ENCODE measurements around the gene PHACTR3.

Gene PHACTR3

DNA sequence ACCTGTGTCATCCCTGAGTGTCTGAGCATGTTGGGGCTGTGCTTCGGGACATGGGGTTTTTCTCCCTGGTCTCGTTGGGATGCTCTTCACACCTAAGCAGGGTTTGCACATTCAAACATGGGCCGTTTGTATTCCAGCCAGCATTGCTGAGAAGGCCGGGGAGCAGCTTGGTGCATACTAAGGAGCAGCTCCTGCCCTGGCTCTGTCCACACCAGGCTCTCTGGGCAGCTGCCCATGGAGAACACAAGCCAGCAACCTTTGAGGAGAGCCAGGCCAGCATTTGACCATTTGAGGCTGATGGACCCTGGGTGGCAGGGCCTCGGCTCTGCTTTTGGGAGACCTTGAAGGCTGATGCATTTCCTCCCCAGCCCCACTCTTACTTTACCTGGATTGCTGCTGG lies 92.1 kb downstream of the PHACTR3 start:
- DNase-seq (ENCODE audit: low spot score) = peak; percentile 67

DNA sequence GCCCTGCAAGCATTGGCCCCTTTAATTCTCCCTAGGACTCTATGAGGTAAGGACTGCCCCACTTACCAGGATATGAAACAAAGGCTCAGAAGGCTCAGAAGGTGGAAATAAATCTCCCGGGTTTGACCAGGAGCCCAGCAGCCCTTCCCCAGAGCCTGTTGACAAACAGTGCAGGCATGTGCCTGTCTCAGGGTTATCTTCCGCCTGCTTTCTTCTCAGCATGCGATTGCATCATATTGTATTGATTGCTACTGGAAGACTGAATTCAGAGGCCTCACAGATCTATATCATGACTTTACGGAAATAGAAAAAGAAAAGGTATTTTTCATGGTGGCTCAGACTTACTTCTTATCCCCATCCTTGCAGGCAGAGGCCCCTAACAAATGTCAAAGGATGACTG lies 92.7 kb downstream of the PHACTR3 start:
- no peak for DNase-seq (ENCODE audit: low spot score)

DNA sequence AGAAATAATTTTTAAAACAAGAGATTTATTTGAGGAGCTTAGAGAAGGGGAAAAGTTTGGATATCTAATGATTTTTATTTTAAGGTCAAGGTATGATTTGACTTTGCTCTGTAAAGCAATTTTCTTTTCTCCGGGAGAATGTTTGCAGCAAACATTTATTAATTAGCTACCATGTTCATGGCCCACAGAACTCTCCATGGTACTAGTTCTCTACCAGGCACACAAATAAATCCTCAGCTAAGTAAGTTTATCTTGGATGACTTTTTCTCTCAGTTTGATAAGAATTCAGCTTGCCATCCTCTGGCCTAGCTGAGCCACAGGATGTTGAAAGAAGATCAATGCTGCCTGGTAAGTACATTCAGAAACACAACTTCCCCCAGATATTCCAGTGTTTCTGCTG lies 94.3 kb downstream of the PHACTR3 start:
- no peak for DNase-seq (ENCODE audit: low spot score)

DNA sequence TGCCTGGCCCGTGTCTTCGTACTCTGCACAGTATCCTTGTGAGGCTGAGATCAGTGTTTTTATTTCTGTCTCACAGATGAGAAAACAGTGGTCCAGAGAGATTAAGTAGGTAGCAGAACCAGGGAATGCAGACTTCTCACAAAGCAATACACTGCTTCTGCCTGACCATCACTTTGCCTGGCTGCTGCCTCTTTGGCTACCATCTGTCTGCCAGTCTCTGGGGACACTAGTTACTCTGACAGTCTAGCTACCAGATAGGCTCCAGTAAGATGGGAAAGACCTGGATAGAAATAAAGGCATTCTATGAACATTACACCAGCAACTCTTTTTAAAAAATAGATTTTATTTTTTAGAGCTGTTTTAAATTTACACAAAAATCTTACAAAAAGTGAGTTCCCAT lies 96.9 kb downstream of the PHACTR3 start:
- no peak for DNase-seq (ENCODE audit: low spot score)

DNA sequence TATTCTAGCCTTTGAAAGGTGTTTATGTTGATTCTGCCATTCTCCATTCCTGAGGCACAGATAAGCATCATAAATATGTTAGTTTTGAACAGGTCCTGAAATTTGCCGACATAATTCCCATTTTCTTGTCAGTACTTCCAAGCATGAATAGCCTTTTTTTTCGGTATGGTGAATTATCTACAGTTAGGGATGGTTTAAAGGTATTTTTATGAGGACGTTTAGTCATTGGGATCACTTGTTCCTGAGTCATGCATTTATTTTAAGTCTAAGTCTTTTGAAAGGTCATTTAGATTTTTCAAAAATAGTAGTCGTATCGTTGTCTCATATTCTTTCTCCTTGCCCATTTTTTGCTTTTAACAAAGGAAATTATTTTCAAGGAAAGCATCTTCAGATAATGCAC lies 98.7 kb downstream of the PHACTR3 start:
- no peak for DNase-seq (ENCODE audit: low spot score)

DNA sequence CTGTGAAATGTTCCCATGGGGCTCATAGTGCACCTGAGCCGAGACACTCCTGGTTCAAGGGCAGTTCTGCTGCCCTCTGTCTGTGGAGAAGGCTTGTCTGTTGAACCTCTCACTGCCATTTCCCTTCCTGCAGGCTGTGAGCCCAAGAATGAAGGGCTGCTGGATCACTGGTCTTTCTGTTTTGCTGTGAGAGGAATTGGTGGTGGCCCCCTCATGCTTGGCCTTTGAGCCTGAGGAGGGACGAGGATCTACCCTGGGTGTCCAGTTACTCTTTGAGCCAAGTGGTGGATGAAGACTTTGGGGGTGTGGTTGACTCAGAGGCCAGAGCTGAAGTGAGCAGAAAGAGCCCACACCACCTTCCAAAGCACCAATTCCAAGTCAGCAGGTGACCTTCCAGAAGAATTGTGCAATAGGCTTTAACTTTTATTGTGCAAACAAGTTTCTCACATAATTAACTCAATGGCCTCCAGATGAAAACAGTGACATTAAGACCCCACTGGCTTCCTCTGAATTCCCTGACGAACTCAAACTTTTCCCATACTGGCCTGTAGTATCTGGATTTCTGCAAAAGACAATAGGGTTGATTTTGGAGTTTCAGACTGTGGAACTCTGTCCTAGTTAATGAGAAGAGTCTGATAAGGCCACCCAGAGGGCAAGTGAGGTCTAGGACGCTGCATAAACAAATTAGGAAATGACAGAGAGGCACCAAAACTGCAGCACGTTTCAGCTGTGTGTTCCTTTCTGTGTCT lies 101.5 kb downstream of the PHACTR3 start:
- no peak for DNase-seq (ENCODE audit: low spot score)

DNA sequence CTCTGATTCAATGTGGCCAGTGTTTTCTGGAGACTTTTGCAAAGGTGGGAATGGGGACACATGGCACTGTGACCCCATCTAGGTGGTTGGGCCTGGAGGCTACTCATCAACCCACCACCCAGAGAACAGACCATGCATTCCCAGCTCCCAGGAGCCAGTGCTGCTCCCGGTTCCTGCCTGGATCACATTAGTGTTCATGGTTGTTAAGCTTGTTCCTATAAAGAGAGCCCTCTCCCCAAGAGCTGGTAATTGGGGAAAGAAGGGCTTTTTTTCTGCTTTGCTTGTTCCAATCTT lies 102.0 kb downstream of the PHACTR3 start:
- DNase-seq (ENCODE audit: low spot score) = no peak

DNA sequence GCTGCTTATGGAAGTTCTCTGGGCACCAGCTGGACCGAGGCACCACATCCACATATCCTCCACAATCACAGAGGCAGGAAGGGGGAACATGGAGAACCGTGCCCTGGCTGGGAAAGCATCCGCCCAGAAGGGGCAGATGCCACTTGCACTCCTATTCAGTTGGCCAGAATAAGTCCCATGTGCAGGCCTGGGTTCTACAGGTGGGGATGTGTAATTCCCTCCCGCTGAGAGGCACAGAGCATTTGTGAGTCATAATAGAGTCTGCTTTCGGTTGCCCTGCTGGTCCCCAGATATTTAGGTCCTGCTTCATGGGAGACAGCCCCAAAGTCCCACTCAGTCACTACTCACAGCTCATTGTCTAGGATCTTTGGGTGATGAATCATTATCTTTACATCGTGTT lies 104.0 kb downstream of the PHACTR3 start:
- no peak for DNase-seq (ENCODE audit: low spot score)

DNA sequence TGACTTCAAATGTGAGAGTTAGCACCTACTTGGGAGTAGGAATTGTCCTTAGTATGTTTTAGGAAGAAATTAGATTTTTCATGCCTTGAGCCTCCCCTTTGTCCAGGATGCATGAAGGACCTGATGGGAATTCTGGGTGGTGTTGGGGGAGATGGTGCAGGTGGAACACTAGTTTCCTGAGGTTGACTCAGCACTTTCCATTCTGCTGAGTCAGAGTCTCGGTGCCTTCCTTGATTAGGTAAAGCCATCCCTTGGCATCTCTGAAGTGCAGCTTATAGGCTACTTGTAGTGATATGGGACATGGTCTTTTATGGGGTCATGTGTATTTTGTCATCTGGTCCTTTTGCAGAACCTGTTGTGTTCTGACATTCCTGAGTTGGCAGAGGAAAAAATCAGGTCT lies 105.3 kb downstream of the PHACTR3 start:
- DNase-seq (ENCODE audit: low spot score) = no peak

DNA sequence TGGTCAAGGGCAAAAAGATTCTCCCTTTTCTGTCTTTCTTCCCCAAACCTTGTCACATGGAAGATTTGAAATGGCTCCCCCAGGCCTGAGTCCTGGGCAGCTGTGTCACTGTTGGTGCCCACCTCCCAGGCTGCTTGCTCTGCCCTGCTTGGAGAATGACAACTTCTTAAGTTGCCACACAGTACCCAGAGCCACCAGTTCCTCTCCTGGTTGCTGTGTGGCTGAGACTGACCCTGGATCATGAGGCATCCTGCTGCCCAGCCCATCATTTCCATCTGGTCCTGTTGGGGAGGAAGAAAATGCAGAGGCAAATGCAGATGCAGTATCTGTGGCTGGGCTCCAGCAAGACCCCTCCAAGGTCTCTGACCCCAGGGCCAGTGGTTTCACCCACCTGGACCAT lies 113.7 kb downstream of the PHACTR3 start:
- no peak for DNase-seq (ENCODE audit: low spot score)

DNA sequence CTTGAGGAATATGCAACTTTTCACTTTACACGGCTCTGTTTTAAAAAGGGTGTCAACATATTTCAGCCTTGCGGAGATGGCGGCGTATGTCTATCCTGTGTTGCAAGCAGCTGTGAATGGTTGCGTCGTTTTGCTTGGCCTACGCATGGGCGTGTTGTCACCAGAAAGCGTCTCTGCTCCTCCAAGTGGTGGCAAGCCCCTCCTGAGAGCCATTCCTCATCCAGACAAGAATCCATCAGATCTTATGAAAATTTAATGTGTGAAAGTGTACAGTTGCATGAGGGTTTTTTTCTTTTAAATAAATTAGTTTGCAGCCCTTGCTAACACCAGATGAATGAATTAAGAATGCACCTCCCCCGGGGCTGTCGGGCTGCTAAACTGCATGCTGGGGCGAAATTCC lies 114.4 kb downstream of the PHACTR3 start:
- DNase-seq (ENCODE audit: low spot score) = no peak

DNA sequence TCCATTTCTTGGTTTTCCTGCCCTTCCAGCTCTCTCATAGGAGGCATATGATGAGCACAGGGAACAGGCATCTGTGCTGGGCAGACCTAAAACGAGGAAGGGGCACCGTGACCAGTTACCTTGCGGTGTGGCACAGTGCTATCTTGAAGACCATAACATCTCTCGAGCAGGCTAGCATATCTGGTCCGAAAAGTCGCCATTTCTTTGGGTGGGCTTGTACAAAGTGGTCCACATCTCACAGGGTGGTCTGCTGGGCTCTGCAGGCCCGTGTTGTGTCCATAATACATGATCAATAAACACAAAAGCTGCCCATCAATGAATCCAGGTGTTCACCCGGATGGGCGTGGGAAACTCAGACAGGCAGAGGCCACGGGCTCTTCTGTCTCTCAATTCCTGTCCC lies 115.7 kb downstream of the PHACTR3 start:
- DNase-seq (ENCODE audit: low spot score) = no peak

DNA sequence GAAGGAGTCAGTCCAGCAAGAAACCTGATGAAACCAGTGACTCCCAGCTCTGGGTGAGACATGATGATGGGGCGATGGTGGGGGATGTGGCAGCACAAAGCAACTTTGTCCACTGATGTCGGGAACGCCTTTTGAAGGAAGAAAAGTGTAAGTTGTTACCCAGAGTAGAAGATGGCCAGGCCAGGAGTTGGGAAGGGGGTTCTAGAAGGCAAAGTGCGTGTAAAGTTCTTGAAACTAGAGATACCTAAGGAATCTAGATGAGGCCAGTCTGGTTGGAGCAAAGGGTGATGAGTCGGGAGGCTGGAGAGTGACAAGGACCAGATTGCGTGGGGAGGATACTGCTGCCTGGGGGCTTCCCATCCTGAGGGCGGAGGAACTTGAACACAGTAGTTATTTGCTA lies 117.0 kb downstream of the PHACTR3 start:
- DNase-seq (ENCODE audit: low spot score) = no peak

DNA sequence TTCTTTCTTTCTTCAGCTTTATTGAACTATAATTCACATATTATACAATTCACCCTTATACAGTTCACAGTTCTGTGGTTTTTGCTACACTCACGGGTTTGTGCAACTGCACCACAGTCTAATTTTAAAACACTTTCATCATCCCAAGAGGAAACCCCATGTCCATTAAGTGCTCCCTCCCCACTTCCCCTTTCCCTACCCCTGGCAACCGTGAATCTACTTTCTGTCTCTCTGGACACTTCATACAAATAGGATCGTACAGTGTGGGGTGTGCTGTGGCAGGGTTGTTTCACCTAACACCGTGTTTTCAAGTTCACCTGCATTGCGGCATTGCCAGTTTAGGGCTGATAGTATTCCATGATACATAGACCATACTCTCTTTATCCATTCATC lies 118.8 kb downstream of the PHACTR3 start:
- DNase-seq (ENCODE audit: low spot score) = peak; percentile 27

DNA sequence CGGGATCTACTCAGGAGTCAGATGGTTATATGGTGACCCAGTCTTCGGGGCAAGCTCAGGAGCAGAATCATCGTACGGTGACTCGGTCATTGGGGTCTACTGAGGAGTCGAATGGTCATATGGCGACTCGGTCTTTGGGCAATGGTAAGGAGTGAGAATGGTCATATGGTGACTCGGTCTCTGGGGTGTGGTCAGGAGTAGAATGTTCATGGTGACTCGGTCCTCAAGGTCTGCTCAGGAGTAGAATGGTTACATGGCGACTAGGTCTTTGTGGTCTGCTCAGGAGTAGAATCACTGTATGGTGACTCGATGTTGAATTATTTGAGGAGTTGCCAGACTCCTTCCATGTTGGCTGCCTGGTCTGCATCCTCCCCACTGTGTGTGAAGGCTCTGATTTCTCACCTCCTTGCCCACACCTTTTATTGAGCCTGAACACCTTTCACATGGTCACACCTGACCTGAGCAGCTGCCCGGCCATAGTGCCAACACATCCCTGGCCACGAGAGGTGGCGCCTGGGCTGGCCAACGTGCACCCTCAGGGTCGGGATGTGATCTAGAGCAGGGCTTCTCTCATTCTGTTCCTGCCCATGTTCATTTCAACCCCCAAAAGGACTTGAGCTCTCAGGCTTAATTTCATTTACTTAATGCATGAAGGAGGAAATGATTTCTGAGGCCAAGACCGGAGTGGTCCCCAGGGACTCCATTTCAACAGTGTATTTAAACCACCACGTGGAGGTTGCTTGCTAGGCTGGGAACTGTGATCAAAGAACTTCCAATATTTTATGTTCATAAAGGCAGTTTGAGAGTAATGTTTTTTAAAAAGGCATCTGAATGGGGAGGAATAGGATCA lies 119.5 kb downstream of the PHACTR3 start:
- no peak for DNase-seq (ENCODE audit: low spot score)

DNA sequence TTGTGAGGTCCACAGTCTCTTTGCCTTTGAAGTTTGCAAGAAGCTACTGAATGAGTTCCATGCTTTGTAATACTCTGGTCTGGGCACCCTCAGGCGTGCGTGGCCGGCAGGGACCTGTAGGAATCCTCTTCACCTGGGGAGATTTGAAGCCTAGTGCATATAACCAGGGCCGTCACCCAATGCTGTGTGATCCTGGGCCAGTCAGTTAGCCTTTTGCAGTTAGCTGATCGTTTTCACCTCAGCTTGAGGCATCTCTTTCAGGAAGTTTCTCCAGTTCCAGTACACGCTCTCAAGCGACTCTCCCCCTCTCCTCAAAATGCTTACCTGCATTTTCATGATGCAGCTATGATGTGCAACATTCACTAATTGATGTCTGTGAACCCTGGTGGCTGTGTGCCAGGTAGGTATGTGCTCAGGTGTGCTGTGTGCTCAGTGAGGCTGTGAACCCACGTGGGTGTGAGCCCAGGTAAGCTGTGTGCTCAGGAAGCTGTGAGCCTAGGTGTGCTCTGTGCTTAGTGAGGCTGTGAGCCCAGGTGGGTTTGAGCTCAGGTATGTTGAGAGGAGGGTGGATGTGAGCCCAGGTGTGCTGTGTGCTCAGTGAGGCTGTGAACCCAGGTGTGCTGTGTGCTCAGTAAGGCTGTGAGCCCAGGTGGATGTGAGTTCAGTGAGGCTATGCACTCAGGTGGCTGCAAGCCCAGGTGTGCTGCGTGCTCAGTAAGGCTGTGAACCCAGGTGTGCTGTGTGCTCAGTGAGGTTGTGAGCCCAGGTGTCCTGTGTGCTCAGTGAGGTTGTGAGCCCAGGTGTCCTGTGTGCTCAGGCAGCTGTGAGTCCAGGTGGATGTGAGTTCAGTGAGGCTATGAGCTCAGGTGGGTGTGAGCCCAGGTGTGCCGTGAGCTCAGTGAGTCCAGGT lies 120.4 kb downstream of the PHACTR3 start:
- no peak for DNase-seq (ENCODE audit: low spot score)

DNA sequence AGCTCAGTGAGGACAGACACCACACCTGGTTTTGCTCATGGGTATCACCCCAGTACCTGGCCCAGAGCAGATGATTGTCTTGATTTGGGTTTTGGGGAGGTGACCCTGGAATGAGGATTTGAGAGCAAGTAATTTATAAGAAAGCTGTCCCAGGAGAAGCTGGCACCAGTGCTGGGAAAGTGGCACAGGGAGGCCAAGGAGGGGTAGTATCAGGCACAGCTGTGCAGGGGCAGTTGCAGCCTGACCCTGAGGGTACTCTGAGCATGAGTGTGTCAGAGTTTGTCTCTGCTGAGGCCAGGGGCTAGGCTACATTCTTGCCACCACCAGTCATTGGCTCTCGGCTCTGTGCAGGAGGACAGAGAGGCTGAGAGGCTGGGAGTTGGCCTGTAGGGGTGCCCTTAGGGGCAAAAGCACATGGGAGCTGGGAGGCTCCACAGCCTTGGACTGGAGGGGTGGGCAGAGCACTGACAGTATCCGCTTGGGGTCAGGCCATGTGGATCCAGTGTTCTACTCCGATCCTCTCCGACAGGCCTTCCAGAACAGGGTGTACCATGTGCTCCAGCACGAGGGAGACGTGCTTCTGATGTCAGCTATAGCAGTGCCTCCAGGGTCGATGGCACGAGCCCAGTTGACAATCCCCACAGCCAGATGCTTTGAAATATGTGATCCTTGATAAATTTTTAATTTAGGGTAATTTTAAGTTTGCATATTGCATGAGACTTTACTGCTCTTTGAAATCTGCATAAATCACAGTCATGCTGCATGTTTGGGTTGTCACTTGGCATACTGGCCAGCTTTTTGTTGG lies 121.3 kb downstream of the PHACTR3 start:
- no peak for DNase-seq (ENCODE audit: low spot score)

DNA sequence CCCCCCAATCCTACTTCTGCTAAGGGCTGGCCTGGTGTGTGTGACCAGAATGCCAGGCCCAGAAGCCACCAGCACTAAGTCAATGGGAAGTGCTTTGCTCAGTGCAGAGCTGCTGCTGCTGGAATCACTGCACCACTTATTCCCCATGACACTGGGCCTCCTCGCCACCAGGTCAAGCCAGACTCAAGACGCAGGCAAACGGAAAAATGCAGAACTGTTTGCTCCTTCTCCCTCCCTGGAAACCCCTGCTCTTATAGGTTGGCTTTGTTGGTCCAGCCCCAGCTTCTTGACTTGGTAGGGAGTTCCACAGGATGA lies 121.9 kb downstream of the PHACTR3 start:
- no peak for DNase-seq (ENCODE audit: low spot score)

DNA sequence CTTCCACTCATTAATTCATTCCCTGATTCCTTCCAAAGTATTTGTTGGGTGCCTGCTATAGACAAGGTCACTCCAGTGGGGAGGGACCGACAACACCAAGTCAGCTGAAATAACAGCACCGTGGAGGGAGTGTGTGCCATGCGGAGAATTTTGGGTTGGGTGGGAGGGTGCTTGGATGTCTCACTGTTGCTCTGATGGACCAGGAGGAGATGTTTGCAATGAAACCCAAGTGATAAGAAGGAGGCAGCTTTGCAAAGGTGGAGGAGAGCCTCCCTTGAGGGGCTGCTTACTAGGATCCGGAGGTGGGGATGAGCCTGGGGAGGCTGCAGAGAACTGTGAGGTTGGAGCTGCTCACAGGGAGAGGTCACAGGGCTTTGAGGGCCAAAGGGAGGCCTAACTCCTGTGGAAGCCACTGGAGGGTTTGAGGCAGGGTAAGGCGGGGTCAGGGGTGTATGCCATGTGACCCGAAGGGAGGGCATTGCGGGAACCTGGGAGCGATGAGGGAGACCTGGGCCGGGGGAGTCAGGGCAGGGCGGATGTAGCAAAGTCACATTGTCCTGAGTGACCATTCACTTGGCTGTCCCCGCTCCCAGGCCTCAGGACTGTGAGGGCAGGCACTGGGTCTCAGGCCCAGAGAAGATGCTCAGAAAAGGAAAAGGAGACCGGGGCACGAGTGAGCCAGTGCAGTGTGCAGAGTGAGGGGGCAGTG lies 124.5 kb downstream of the PHACTR3 start:
- no peak for DNase-seq (ENCODE audit: low spot score)

DNA sequence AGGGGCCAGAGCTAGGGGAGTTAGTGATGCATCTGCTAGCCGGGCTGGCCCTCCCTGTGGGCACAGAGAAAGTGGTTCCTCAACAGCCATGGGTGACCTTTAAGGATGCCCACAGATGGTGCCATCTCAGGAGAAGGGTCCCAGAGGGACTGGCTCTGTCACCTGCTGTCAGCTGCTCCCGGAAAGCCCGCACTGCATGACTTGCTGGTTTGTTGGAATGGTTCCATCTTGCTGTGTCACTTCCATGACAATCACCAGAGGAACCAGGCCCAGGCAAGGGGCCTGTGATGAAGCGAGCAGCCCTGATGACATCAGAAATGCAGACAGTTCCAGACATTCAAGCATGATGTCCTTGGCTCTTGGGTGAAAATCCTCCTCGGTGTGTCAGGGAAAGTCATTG lies 125.2 kb downstream of the PHACTR3 start:
- no peak for DNase-seq (ENCODE audit: low spot score)

DNA sequence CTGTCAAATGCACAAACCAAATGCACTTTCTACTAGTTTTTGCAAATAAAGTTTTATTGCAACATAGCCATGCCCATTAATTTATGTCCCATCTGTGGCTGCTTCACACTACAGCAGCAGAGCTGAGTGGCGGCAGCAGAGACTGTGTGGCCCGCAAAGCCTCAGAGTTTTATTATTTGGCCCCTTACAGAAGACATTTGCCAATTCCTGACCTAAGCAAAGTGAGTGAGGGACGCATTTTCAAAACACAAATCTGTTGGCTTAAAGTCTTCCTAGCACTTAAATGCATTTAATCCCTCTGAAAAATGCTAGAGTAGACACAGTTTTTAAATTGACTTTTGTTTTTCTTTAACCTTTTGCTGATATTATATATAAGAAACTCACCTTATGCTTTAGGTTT lies 126.4 kb downstream of the PHACTR3 start:
- DNase-seq (ENCODE audit: low spot score) = no peak
